Measurements from ENCODE around the gene ENG.

DNA sequence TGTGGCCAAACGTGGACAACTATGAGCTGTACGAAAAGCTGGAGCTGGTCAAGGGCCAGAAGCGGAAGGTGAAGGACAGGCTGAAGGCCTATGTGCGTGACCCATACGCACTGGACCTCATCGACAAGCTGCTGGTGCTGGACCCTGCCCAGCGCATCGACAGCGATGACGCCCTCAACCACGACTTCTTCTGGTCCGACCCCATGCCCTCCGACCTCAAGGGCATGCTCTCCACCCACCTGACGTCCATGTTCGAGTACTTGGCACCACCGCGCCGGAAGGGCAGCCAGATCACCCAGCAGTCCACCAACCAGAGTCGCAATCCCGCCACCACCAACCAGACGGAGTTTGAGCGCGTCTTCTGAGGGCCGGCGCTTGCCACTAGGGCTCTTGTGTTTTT, 65.3 kb downstream of the ENG start:
- TF ChIP-seq, protein P1, sequence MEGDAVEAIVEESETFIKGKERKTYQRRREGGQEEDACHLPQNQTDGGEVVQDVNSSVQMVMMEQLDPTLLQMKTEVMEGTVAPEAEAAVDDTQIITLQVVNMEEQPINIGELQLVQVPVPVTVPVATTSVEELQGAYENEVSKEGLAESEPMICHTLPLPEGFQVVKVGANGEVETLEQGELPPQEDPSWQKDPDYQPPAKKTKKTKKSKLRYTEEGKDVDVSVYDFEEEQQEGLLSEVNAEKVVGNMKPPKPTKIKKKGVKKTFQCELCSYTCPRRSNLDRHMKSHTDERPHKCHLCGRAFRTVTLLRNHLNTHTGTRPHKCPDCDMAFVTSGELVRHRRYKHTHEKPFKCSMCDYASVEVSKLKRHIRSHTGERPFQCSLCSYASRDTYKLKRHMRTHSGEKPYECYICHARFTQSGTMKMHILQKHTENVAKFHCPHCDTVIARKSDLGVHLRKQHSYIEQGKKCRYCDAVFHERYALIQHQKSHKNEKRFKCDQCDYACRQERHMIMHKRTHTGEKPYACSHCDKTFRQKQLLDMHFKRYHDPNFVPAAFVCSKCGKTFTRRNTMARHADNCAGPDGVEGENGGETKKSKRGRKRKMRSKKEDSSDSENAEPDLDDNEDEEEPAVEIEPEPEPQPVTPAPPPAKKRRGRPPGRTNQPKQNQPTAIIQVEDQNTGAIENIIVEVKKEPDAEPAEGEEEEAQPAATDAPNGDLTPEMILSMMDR (IDR thresholded peaks at IDR 0.05; ENCODE audit: insufficient read depth, low read length, poor library complexity, severe bottlenecking) = no peak
- TF ChIP-seq EZH2phosphoT487 (conservative IDR thresholded peaks at IDR 0.05; ENCODE audit: low read length) = no peak

Data from SU-DHL-6 (cell line).